ENCODE data around the gene FAM20C. TPM values are rescaled to one million over a fixed set of nuclear protein-coding genes. Genes with fewer than 3 reads are reported as not detected.

Gene FAM20C
- total RNA-seq, 1 experiment from 2014 or later = 87.9 TPM

DNA sequence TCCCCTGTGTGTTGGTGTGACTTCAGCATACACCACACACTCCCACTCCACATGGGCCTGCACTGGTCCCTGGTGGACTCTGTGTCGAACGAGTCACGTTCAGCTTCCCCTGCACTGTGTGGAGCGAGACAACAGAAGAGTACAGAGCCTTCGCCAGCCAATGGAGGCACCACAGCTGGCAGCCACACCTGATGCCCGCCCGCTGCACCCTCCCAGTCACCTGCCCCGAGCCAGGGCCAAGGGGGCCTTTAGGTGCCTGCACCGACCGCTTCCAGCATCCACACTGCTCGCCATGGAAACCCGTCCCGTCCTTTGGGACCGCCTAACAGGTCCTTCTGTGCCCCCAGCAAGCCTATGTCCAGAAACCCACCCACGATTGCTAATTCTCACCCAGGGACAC, 106.8 kb downstream of the FAM20C start:
- CTCF ChIA-PET = no interaction called here

DNA sequence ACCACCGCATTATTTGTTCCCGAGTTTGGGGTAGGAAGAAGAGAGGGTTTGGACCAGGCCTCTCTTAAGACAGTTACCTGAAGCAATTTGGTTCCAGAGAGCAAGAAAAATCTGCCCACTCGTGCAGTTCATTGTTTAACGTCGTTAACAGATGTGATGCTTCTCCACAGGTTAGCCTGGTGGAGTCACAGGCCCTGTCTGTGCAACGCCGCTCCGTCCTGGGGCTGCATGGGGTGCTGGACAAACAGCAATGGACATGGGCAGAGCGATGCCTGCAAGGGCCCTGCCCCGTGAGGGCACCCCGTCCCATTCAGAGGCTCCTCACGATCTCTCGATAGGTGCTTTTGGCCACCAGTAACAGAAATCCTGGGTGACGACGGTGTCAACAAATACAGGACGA, 107.3 kb downstream of the FAM20C start:
- H3K27ac ChIP-seq (ENCODE audit: low read length) = no peak overlapping the region
- no peaks in the 10 kb centered on the region for H3K4me1 ChIP-seq (ENCODE audit: insufficient read depth, low read length)
- H3K36me3 ChIP-seq (ENCODE audit: low read depth, low read length) = no peaks in the 10 kb centered on the region
- CTCF ChIA-PET = no interaction called here
- no peaks in the 10 kb centered on the region for H3K27me3 ChIP-seq (ENCODE audit: low read length)
- no peaks in the 10 kb centered on the region for H4K20me1 ChIP-seq (ENCODE audit: low read length)
- H3K4me2 ChIP-seq (ENCODE audit: low read length) = no peak overlapping the region
- no peaks in the 10 kb centered on the region for H3K9me3 ChIP-seq (ENCODE audit: low read length)
- no peaks in the 10 kb centered on the region for H3K9me2 ChIP-seq (replicated peaks; ENCODE audit: low read length)
- H2AFZ ChIP-seq (ENCODE audit: low read length) = no peak overlapping the region
- POLR2A ChIA-PET (ENCODE audit: unreplicated experiment) = no interaction called here
- no peaks in the 10 kb centered on the region for H3F3A ChIP-seq (ENCODE audit: low read length, unreplicated experiment)
- no TSS peak for BruUV-seq (replicated peaks)
- DNase-seq = no peak
- no peak for ATAC-seq
- TF ChIP-seq EZH2 (IDR thresholded peaks at IDR 0.05; ENCODE audit: low read length, unreplicated experiment) (no peak), EZH2phosphoT487 (IDR thresholded peaks at IDR 0.05; ENCODE audit: borderline replicate concordance, low read length) (no peak)
- TF ChIP-seq, protein P1, sequence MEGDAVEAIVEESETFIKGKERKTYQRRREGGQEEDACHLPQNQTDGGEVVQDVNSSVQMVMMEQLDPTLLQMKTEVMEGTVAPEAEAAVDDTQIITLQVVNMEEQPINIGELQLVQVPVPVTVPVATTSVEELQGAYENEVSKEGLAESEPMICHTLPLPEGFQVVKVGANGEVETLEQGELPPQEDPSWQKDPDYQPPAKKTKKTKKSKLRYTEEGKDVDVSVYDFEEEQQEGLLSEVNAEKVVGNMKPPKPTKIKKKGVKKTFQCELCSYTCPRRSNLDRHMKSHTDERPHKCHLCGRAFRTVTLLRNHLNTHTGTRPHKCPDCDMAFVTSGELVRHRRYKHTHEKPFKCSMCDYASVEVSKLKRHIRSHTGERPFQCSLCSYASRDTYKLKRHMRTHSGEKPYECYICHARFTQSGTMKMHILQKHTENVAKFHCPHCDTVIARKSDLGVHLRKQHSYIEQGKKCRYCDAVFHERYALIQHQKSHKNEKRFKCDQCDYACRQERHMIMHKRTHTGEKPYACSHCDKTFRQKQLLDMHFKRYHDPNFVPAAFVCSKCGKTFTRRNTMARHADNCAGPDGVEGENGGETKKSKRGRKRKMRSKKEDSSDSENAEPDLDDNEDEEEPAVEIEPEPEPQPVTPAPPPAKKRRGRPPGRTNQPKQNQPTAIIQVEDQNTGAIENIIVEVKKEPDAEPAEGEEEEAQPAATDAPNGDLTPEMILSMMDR (conservative IDR thresholded peaks at IDR 0.05; ENCODE audit: low read depth, low read length) = no peak
- intact Hi-C loops (cut with micrococcal nuclease) = no loop called here
- no peak overlapping the region for H3K4me3 ChIP-seq (ENCODE audit: low read length)
- H3K79me2 ChIP-seq (ENCODE audit: low read length) = no peaks in the 10 kb centered on the region
- no peak overlapping the region for H3K9ac ChIP-seq (ENCODE audit: low read length)

More for the DNA sequence above, 106.8 kb downstream of the FAM20C start:
- no TSS peak for BruUV-seq (replicated peaks)
- no peaks in the 10 kb centered on the region for H3K27me3 ChIP-seq (ENCODE audit: low read length)
- H3K4me1 ChIP-seq (ENCODE audit: insufficient read depth, low read length) = no peaks in the 10 kb centered on the region
- no peak overlapping the region for H2AFZ ChIP-seq (ENCODE audit: low read length)
- no peaks in the 10 kb centered on the region for H3K36me3 ChIP-seq (ENCODE audit: low read depth, low read length)
- no peak overlapping the region for H3K27ac ChIP-seq (ENCODE audit: low read length)
- no peaks in the 10 kb centered on the region for H4K20me1 ChIP-seq (ENCODE audit: low read length)
- no peak for DNase-seq
- H3K4me3 ChIP-seq (ENCODE audit: low read length) = no peak overlapping the region
- H3K4me2 ChIP-seq (ENCODE audit: low read length) = no peak overlapping the region
- ATAC-seq = no peak
- H3K9ac ChIP-seq (ENCODE audit: low read length) = no peak overlapping the region
- intact Hi-C loops (cut with micrococcal nuclease) = no loop called here
- H3K9me3 ChIP-seq (ENCODE audit: low read length) = no peaks in the 10 kb centered on the region
- no peaks in the 10 kb centered on the region for H3F3A ChIP-seq (ENCODE audit: low read length, unreplicated experiment)
- TF ChIP-seq EZH2 (IDR thresholded peaks at IDR 0.05; ENCODE audit: low read length, unreplicated experiment) (no peak), EZH2phosphoT487 (IDR thresholded peaks at IDR 0.05; ENCODE audit: borderline replicate concordance, low read length) (no peak)
- TF ChIP-seq, protein P1 (conservative IDR thresholded peaks at IDR 0.05; ENCODE audit: low read depth, low read length) = no peak
- POLR2A ChIA-PET (ENCODE audit: unreplicated experiment) = no interaction called here
- H3K79me2 ChIP-seq (ENCODE audit: low read length) = no peaks in the 10 kb centered on the region
- no peaks in the 10 kb centered on the region for H3K9me2 ChIP-seq (replicated peaks; ENCODE audit: low read length)

DNA sequence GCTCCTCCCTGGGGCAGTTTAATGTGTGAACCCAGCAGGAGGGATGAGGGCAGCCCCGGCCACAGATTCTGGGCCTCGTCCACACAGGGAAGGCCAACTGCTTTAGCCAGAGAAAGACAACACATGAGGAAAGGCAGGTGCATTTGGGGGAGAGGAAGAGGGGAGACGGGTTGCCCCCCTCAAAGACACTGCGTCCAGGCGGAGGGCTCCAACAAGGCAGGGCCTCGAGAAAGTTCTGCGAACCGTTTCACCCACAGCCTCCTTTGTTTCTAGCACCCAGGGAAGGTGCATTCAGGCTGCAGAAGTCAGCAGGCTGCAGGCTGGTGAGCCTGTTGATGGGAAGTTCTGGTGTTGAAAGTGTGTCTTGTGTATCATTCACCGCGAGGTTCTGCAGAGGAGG, 107.7 kb downstream of the FAM20C start:
- no peaks in the 10 kb centered on the region for H3F3A ChIP-seq (ENCODE audit: low read length, unreplicated experiment)
- no peak overlapping the region for H3K9ac ChIP-seq (ENCODE audit: low read length)
- no peaks in the 10 kb centered on the region for H3K27me3 ChIP-seq (ENCODE audit: low read length)
- ChIA-PET POLR2A (ENCODE audit: unreplicated experiment) (no interaction called here), CTCF (no interaction called here)
- ATAC-seq = no peak
- no TSS peak for BruUV-seq (replicated peaks)
- H4K20me1 ChIP-seq (ENCODE audit: low read length) = no peaks in the 10 kb centered on the region
- no peaks in the 10 kb centered on the region for H3K36me3 ChIP-seq (ENCODE audit: low read depth, low read length)
- no peaks in the 10 kb centered on the region for H3K79me2 ChIP-seq (ENCODE audit: low read length)
- no peak overlapping the region for H3K4me3 ChIP-seq (ENCODE audit: low read length)
- DNase-seq = no peak
- no peak overlapping the region for H2AFZ ChIP-seq (ENCODE audit: low read length)
- TF ChIP-seq EZH2phosphoT487 (IDR thresholded peaks at IDR 0.05; ENCODE audit: borderline replicate concordance, low read length) (no peak), EZH2 (IDR thresholded peaks at IDR 0.05; ENCODE audit: low read length, unreplicated experiment) (no peak)
- TF ChIP-seq, protein P1 (conservative IDR thresholded peaks at IDR 0.05; ENCODE audit: low read depth, low read length) = no peak
- H3K9me2 ChIP-seq (replicated peaks; ENCODE audit: low read length) = no peaks in the 10 kb centered on the region
- no peak overlapping the region for H3K4me2 ChIP-seq (ENCODE audit: low read length)
- no peak overlapping the region for H3K27ac ChIP-seq (ENCODE audit: low read length)
- no peaks in the 10 kb centered on the region for H3K9me3 ChIP-seq (ENCODE audit: low read length)
- no peaks in the 10 kb centered on the region for H3K4me1 ChIP-seq (ENCODE audit: insufficient read depth, low read length)
- intact Hi-C loops (cut with micrococcal nuclease) = no loop called here

Data from PC-3 (cell line).